H1 (cell line): Measurements from ENCODE around the gene RAP1B. TPM values are rescaled to one million over a fixed set of nuclear protein-coding genes. Genes with fewer than 3 reads are reported as not detected.

Experiments
- CTCF ChIA-PET: fragments of 300-600 bp; sonication (Branson Sonifier 250); formaldehyde crosslinking; loops from one replicate; lab custom pipeline; 2021; ENCODE audit not compliant: partially characterized antibody; lab: Charles Lee
- POLR2A ChIA-PET: fragments of 300-600 bp; sonication (Branson Sonifier 250); formaldehyde crosslinking; loops from one replicate; lab custom pipeline; 2021; ENCODE audit warnings: inconsistent platforms; ENCODE audit not compliant: partially characterized antibody; lab: Charles Lee
- DNase-seq, 2 experiments: peaks; one replicate each; pipeline versions ENCODE4 v3.0.0 to v3.0.0-alpha.2; 2010 to 2022; ENCODE audit warnings: low spot score in 2 of 2, low read depth in 1 of 2, mixed read lengths in 1 of 2
- FAIRE-seq: peaks from 2 replicates; lab custom pipeline; 2011; peaks lifted over from hg19 to GRCh38; lab: Jason Lieb, UNC
- H2AFZ ChIP-seq: 2 replicates; pipeline ENCODE4 v1.8.1; 2012; ENCODE audit warnings: low read length, inconsistent platforms
- H2AK5ac ChIP-seq: 2 replicates; pipeline ENCODE4 v1.6.1; 2013; ENCODE audit warnings: low read depth, low read length
- H2BK120ac ChIP-seq: replicated peaks from 2 replicates; pipeline ENCODE3; 2013; ENCODE audit warnings: low read depth, low read length, inconsistent platforms
- H2BK12ac ChIP-seq: 2 replicates; pipeline ENCODE4 v1.6.1; 2013; ENCODE audit warnings: low read depth, low read length
- H2BK15ac ChIP-seq: 2 replicates; pipeline ENCODE4 v1.6.1; 2013; ENCODE audit warnings: low read length
- H2BK20ac ChIP-seq: 2 replicates; pipeline ENCODE4 v1.6.1; 2013; ENCODE audit warnings: low read length
- H2BK5ac ChIP-seq: 2 replicates; pipeline ENCODE4 v1.6.1; 2013; ENCODE audit warnings: low read depth, low read length
- H3K14ac ChIP-seq: 2 replicates; pipeline ENCODE4 v1.6.1; 2013; ENCODE audit warnings: inconsistent platforms; ENCODE audit not compliant: insufficient read length
- H3K18ac ChIP-seq: 2 replicates; pipeline ENCODE4 v1.6.1; 2013; ENCODE audit warnings: low read length; ENCODE audit errors: extremely low read depth
- H3K23ac ChIP-seq: 2 replicates; pipeline ENCODE4 v1.6.1; 2013; ENCODE audit warnings: inconsistent platforms; ENCODE audit not compliant: insufficient read length
- H3K23me2 ChIP-seq: 2 replicates; pipeline ENCODE4 v1.6.1; 2013; ENCODE audit warnings: low read depth, low read length
- H3K27ac ChIP-seq: 2 replicates; pipeline ENCODE4 v1.6.1; 2011; ENCODE audit warnings: low read depth, low read length, inconsistent platforms
- H3K27me3 ChIP-seq, 4 experiments: replicated peaks in 1 of 4; 1 replicate in 1 of 4; 2 replicates in 3 of 4; pipeline versions ENCODE4 v1.6.1 to v1.8.1; 2011 to 2013; ENCODE audit warnings: low read length in 3 of 4, mild to moderate bottlenecking in 3 of 4, inconsistent platforms in 2 of 4, mixed read lengths in 2 of 4, moderate library complexity in 1 of 4; ENCODE audit not compliant: control insufficient read depth in 3 of 4, insufficient read depth in 3 of 4; ENCODE audit errors: extremely low read depth in 1 of 4
- H3K36me3 ChIP-seq, 4 experiments: 2 replicates each; pipeline versions ENCODE4 v1.6.1 to v1.8.1; 2011 to 2013; ENCODE audit warnings: mild to moderate bottlenecking in 4 of 4, low read length in 3 of 4, moderate library complexity in 2 of 4, control low read depth in 1 of 4, inconsistent platforms in 1 of 4; ENCODE audit not compliant: insufficient read depth in 4 of 4, control insufficient read depth in 2 of 4
- H3K4ac ChIP-seq: replicated peaks from 2 replicates; pipeline ENCODE3; 2013; ENCODE audit warnings: low read length, low read depth, mixed read lengths, inconsistent platforms; ENCODE audit not compliant: insufficient read length
- H3K4me1 ChIP-seq, 4 experiments: replicated peaks in 1 of 4; 1 replicate in 1 of 4; 2 replicates in 3 of 4; pipeline versions ENCODE4 v1.6.1 to v1.8.1; 2011 to 2013; ENCODE audit warnings: low read length in 3 of 4, inconsistent platforms in 2 of 4, mixed read lengths in 1 of 4; ENCODE audit not compliant: insufficient read depth in 4 of 4, control insufficient read depth in 3 of 4
- H3K4me2 ChIP-seq, 2 experiments: 2 replicates each; pipeline versions ENCODE4 v1.6.1 to v1.8.1; 2011 to 2013; ENCODE audit warnings: low read depth in 2 of 2, low read length in 2 of 2, control low read depth in 1 of 2, inconsistent platforms in 1 of 2, mild to moderate bottlenecking in 1 of 2; ENCODE audit not compliant: insufficient read depth in 1 of 2
- H3K4me3 ChIP-seq, 4 experiments: fragments of 200-600, 300-600 bp in 1 of 4; sonication (generic), shearing (Covaris generic), sonication (Bioruptor Twin) in 1 of 4; 2 replicates each; pipeline versions ENCODE4 v1.5.1 to v1.8.1; 2011 to 2016; ENCODE audit warnings: low read length in 4 of 4, low read depth in 3 of 4, control low read depth in 2 of 4, inconsistent platforms in 2 of 4, mild to moderate bottlenecking in 2 of 4, mixed read lengths in 1 of 4, moderate library complexity in 1 of 4; ENCODE audit not compliant: insufficient read depth in 2 of 4; ENCODE audit errors: extremely low read depth in 1 of 4
- H3K56ac ChIP-seq: replicated peaks from 2 replicates; pipeline ENCODE3; 2013; ENCODE audit warnings: low read depth, mild to moderate bottlenecking, mixed read lengths, low read length, inconsistent platforms; ENCODE audit not compliant: insufficient read length
- H3K79me1 ChIP-seq: 2 replicates; pipeline ENCODE4 v1.6.1; 2013; ENCODE audit warnings: low read depth, low read length, control low read depth
- H3K79me2 ChIP-seq, 2 experiments: 2 replicates each; pipeline versions ENCODE4 v1.6.1 to v1.8.1; 2012 to 2013; ENCODE audit warnings: low read length in 2 of 2, mild to moderate bottlenecking in 2 of 2, inconsistent platforms in 1 of 2; ENCODE audit not compliant: insufficient read depth in 2 of 2, control insufficient read depth in 1 of 2
- H3K9ac ChIP-seq, 4 experiments: replicated peaks in 1 of 4; 1 replicate in 1 of 4; 2 replicates in 3 of 4; pipeline versions ENCODE4 v1.6.1 to v1.8.1; 2011 to 2013; ENCODE audit warnings: low read depth in 3 of 4, low read length in 3 of 4, control low read depth in 2 of 4, mild to moderate bottlenecking in 2 of 4, moderate library complexity in 2 of 4, inconsistent platforms in 1 of 4; ENCODE audit errors: extremely low read depth in 1 of 4
- H3K9me3 ChIP-seq, 2 experiments: 2 replicates each; pipeline versions ENCODE4 v1.6.1 to v1.8.1; 2012 to 2013; ENCODE audit warnings: mild to moderate bottlenecking in 2 of 2, moderate library complexity in 2 of 2, control low read depth in 1 of 2, inconsistent platforms in 1 of 2, low read depth in 1 of 2, low read length in 1 of 2, mixed read lengths in 1 of 2; ENCODE audit not compliant: insufficient read depth in 2 of 2
- H4K20me1 ChIP-seq, 2 experiments: replicated peaks in 1 of 2; 2 replicates each; pipeline versions ENCODE3 to v1.8.1; 2011 to 2013; ENCODE audit warnings: inconsistent platforms in 2 of 2, low read length in 2 of 2, mild to moderate bottlenecking in 1 of 2; ENCODE audit not compliant: insufficient read depth in 2 of 2, control insufficient read depth in 1 of 2
- H4K5ac ChIP-seq: 2 replicates; pipeline ENCODE4 v1.6.1; 2013; ENCODE audit warnings: low read length, low read depth, mixed read lengths, inconsistent platforms; ENCODE audit not compliant: insufficient read length
- H4K8ac ChIP-seq: 2 replicates; pipeline ENCODE4 v1.8.0; 2013; ENCODE audit warnings: mild to moderate bottlenecking, moderate library complexity, low read length, inconsistent platforms; ENCODE audit not compliant: insufficient read depth; ENCODE audit errors: extremely low read depth
- H4K91ac ChIP-seq: replicated peaks from 2 replicates; pipeline ENCODE3; 2013; ENCODE audit warnings: low read length, mixed read lengths, inconsistent platforms; ENCODE audit not compliant: insufficient read length
- BACH1 ChIP-seq: IDR thresholded peaks from 2 replicates; pipeline ENCODE4 v1.6.1; 2012; ENCODE audit warnings: low read length, improper control_type of control experiment
- KDM1A ChIP-seq: fragments of 200-600, 300-600 bp; sonication (generic); IDR thresholded peaks from 2 replicates; pipeline ENCODE4 v1.7.1; 2016; ENCODE audit warnings: mild to moderate bottlenecking, low read length, borderline replicate concordance
- POLR2A ChIP-seq, 2 experiments: IDR thresholded peaks; 1 replicate in 1 of 2; 2 replicates in 1 of 2; pipeline ENCODE4 v1.6.1; 2011; ENCODE audit warnings: low read depth in 2 of 2, low read length in 2 of 2, mild to moderate bottlenecking in 2 of 2; ENCODE audit errors: control extremely low read depth in 1 of 2
- RBBP5 ChIP-seq: IDR thresholded peaks from 2 replicates; pipeline ENCODE4 v1.7.1; 2012; ENCODE audit warnings: low read depth, mild to moderate bottlenecking, inconsistent platforms, low read length, moderate library complexity, borderline replicate concordance
- YY1 ChIP-seq: IDR thresholded peaks from 2 replicates; pipeline ENCODE4 v1.6.1; 2011; ENCODE audit warnings: low read depth, mild to moderate bottlenecking, low read length
- polyA plus RNA-seq, 7 experiments: library from polyadenylated mRNA; depleted of rRNA in 3 of 7; stranded (reverse) in 5 of 7; unstranded in 2 of 7; fragments of >200 nt in 5 of 7; fragments of 200-250 nt in 2 of 7; gene quantifications; 1 replicate in 5 of 7; 2 replicates in 1 of 7; 4 replicates in 1 of 7; pipeline versions ENCODE4 v1.2.1 to v1.2.3, GENCODE V29; 2011 to 2013; ENCODE audit warnings: missing spikeins in 2 of 7, mixed read lengths in 2 of 7
- total RNA-seq: library from RNA; stranded (reverse); fragmentation: NEBNext Ultra II Directional; extraction: Animal tissue kit (Norgen Biotek cat#: 25700); gene quantifications from 2 replicates; pipeline ENCODE4 v1.2.1, GENCODE V29; 2021

RAP1B gene
- total and polyA plus RNA-seq, 2 of the 8 experiments (the other 6 are each of a cell fraction or from before 2014, with no cell fraction given) = 61.4 to 112 TPM

GRCh38 chr12:68628698-68629097, 18.0 kb downstream of the RAP1B start:
- no peak overlapping the region for H3K14ac ChIP-seq
- peaks cover 0 to 4% of the 10 kb centered on the region in 2 experiments for H4K20me1 ChIP-seq
- H3K23me2 ChIP-seq = no peaks in the 10 kb centered on the region
- no peak overlapping the region for H2BK20ac ChIP-seq
- H4K5ac ChIP-seq = no peak overlapping the region
- H2AFZ ChIP-seq = no peak overlapping the region
- H3K18ac ChIP-seq = no peak overlapping the region
- H2BK15ac ChIP-seq = no peak overlapping the region
- FAIRE-seq = no peak
- no peak overlapping the region for H2BK120ac ChIP-seq
- CTCF ChIA-PET = interaction anchor here (1.2 kb wide), 2 partner anchors 12 to 23 kb away, joined by 3 read pairs; no protein-coding TSS in a partner anchor
- TF ChIP-seq BACH1 (no peak), POLR2A (IDR thresholded peaks at IDR 0.05; ENCODE audit: control extremely low read depth in 1 of 2, low read depth in 2 of 2, low read length in 2 of 2) (no peak), RBBP5 (no peak), YY1 (no peak), KDM1A (no peak)
- TF ChIP-seq, all 59 proteins: peak for 0
- Histone ChIP-seq H2BK5ac (no peak overlapping the region), H3K4me3 (no peak overlapping the region), H3K79me2 (peaks cover 5 to 98% of the 10 kb centered on the region in 2 experiments), H3K27me3 (no peaks in the 10 kb centered on the region), H3K4me2 (no peak overlapping the region), H3K23ac (no peak overlapping the region), H3K9me3 (peaks cover 0 to 6% of the 10 kb centered on the region in 2 experiments; a peak in 1 of 4 replicates), H3K56ac (no peak overlapping the region), H2AK5ac (no peak overlapping the region), H3K4ac (no peak overlapping the region), H3K36me3 (peaks cover 0 to 14% (median 6%) of the 10 kb centered on the region in 4 experiments; a peak in 5 of 8 replicates), H3K9ac (no peak overlapping the region), H3K27ac (no peak overlapping the region), H3K4me1 (no peaks in the 10 kb centered on the region), H4K8ac (no peak overlapping the region), H4K91ac (no peak overlapping the region), H3K79me1 (0 out of 2 replicates have a peak, but pooled peaks cover 3% of the 10 kb centered on the region), H2BK12ac (no peak overlapping the region)
- no peak for DNase-seq
- POLR2A ChIA-PET = interaction anchor here (1.7 kb wide), 1 partner anchor 37 kb away, joined by 3 read pairs; no protein-coding TSS in a partner anchor
